GM06990 (cell line): ENCODE results near the gene TRIP11.

Source experiments
- DNase-seq: peaks from one replicate; pipeline ENCODE4 v3.0.0-alpha.2; 2011; ENCODE audit not compliant: insufficient read length; ENCODE audit errors: extremely low read depth
- H3K27me3 ChIP-seq: replicated peaks from 2 replicates; pipeline ENCODE4 v1.6.0; 2011; ENCODE audit warnings: low read length; ENCODE audit not compliant: control insufficient read depth, insufficient read depth
- H3K36me3 ChIP-seq: 2 replicates; pipeline ENCODE4 v1.5.1; 2011; ENCODE audit warnings: low read length; ENCODE audit not compliant: control insufficient read depth, insufficient read depth
- H3K4me3 ChIP-seq: replicated peaks from 2 replicates; pipeline ENCODE4 v1.5.1; 2011; ENCODE audit warnings: low read depth, mild to moderate bottlenecking, control low read depth, low read length
- CTCF ChIP-seq: IDR thresholded peaks from 2 replicates; pipeline ENCODE4 v1.5.1; 2011; ENCODE audit warnings: low read length, control low read depth, mild to moderate bottlenecking, inconsistent platforms; ENCODE audit not compliant: insufficient read depth, poor library complexity, severe bottlenecking

TRIP11 gene

GRCh38 chr14:91985008-91985407, 54.9 kb downstream of the TRIP11 start:
- no peak for DNase-seq
- Histone ChIP-seq H3K36me3 (peaks cover 2% of the 10 kb centered on the region), H3K4me3 (no peak overlapping the region), H3K27me3 (no peaks in the 10 kb centered on the region)
- no peak for TF ChIP-seq CTCF

- no peak for DNase-seq
- no peak for TF ChIP-seq CTCF
- H3K4me3 ChIP-seq: no peak overlapping the region
- peaks cover 2% of the 10 kb centered on the region for H3K36me3 ChIP-seq
- no peaks in the 10 kb centered on the region for H3K27me3 ChIP-seq
These were observed 56.3 kb downstream of the TRIP11 start for GRCh38 chr14:91983588-91983987.

- Histone ChIP-seq H3K4me3 (no peak overlapping the region), H3K36me3 (no peaks in the 10 kb centered on the region; the same call in none of the 2 replicates), H3K27me3 (no peaks in the 10 kb centered on the region)
- peak; percentile 30 for DNase-seq
- no peak for TF ChIP-seq CTCF
These were observed 59.7 kb downstream of the TRIP11 start for GRCh38 chr14:91980157-91980556.

- Histone ChIP-seq H3K36me3 (no peaks in the 10 kb centered on the region; the same call in none of the 2 replicates), H3K4me3 (no peak overlapping the region), H3K27me3 (no peaks in the 10 kb centered on the region)
- no peak for TF ChIP-seq CTCF
- DNase-seq: no peak
These were observed 62.0 kb downstream of the TRIP11 start for GRCh38 chr14:91977884-91978283.

GRCh38 chr14:91975763-91976162, 64.1 kb downstream of the TRIP11 start:
- no peak for DNase-seq
- Histone ChIP-seq H3K27me3 (no peaks in the 10 kb centered on the region), H3K4me3 (no peak overlapping the region), H3K36me3 (no peaks in the 10 kb centered on the region; the same call in 1 of the 2 replicates)
- no peak for TF ChIP-seq CTCF

- TF ChIP-seq CTCF: no peak
- H3K36me3 ChIP-seq: peaks cover 3% of the 10 kb centered on the region
- no peak overlapping the region for H3K4me3 ChIP-seq
- no peaks in the 10 kb centered on the region for H3K27me3 ChIP-seq
- DNase-seq: no peak
These were observed 68.6 kb downstream of the TRIP11 start for GRCh38 chr14:91971188-91971778.
